Urothelium cell line (cell line): ENCODE measurements around the gene GSK3B.
"Not testable (repeated sequence)": the region's sequence is repeated elsewhere in the genome, so short reads cannot be mapped to it uniquely, and the experiment has no call there.

ENCODE experiments used
- DNase-seq: peaks from one replicate; pipeline ENCODE4 v3.0.0; 2011; ENCODE audit warnings: low spot score, mixed read lengths
- FAIRE-seq: peaks from 2 replicates; lab custom pipeline; 2011; peaks lifted over from hg19 to GRCh38; lab: Jason Lieb, UNC

The GSK3B gene

DNA sequence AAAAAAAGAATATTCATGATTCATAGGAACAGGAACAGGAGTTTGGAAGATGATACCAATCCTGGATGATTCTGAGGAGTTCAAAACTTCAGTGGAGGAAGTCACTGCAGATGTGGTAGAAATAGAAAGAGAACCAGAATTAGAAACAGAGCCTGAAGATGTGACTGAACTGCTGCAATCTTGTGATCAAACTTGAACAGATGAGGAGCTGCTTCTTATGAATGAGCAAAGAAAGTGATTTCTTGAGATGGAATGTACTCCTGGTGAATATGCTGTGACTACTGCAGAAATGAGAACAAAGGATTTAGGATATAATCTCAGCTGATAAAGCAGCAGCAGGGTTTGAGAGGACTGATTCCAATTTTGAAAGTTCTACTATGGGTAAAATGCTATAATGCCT is 72.7 kb downstream of the GSK3B start:
- FAIRE-seq (no peak), DNase-seq (no peak)

DNA sequence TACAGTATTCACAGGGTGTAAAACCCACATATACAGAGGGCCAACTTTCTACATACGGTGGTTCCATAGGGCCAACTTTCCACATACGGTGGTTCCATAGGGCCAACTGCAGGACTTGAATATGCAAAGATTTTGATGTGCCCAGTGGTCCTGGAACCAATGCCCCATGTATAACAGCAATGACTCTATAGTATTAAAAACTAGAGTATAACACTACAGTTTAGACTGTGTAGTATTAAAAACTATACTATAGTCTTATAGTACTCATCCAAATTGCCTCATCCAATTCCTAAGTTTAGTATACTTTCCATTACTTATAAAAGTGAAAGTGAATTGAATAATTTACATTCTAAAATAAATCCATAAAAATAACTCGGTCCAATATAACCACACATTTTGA is 75.9 kb downstream of the GSK3B start:
- no peak for FAIRE-seq
- no peak for DNase-seq

DNA sequence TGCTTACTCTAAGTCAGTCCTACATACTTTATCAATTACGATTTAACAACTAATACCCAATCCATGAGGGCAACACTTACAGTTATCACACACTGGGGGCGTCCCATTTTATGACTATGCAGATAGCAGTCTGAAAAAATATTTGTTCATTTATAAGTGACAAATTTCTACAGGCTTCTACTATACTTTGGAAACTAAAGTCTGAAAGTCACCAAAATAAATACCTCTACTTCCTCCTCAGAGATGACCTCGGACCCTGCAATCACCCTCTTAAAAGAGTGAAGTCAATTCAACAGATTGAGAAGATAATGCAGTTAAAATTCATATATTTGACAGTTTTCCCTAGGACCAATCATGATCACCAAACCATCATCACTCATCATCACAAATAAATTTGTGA is 76.6 kb downstream of the GSK3B start:
- FAIRE-seq = no peak
- DNase-seq = no peak

DNA sequence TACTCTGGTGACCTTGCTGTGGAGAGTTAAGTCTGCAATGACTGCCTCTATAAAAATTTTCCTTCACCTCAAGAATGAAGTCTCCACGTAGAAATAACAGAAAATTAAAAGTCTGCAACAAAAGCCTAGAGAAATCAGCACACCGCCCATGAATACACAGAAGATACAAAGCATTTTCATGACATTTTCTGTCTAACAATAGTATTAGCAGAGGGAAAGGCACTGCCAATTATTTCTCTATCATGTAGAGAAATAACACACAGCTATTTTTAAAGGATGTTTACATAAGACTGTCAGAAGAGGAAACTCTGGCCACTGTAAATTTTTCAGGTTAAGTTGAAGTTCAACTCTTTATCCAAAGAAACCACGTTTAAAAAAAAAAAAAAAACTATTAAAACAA is 80.8 kb downstream of the GSK3B start:
- no peak for FAIRE-seq
- no peak for DNase-seq

DNA sequence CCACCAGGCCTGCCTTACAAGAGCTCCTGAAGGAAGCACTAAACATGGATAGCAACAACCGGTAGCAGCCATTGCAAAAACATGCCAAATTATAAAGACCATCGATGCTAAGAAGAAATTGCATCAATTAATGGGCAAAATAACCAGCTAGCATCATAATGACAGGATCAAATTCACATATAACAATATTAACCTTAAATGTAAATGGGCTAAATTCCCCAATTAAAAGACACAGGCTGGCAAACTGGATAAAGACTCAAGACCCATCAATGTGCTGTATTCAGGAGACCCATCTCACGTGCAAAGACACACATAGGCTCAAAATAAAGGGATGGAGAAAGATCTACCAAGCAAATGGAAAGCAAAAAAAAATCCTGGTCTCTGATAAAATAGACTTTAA is 88.5 kb downstream of the GSK3B start:
- DNase-seq, FAIRE-seq: not testable (repeated sequence)

DNA sequence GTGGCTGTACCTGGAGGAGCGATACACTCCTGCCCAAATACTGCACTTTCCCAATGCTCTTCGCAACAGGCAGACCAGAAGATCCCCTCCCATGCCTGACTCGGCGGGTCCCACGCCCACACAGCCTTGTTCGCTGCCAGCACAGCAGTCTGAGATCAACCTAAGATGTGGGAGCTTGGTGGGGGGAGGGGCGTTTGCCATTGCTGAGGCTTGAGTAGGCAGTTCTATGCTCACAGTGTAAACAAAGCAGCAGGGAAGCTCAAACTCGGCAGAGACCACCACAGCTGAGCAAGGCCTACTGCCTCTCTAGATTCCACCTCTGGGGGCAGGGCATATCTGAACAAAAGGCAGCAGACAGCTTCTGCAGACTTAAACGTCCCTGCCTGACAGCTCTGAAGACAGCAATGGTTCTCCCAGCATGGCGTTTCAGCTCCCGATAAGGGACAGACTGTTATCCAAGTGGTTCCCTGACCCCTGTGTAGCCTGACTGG is 90.2 kb downstream of the GSK3B start:
- FAIRE-seq, DNase-seq: not testable (repeated sequence)

DNA sequence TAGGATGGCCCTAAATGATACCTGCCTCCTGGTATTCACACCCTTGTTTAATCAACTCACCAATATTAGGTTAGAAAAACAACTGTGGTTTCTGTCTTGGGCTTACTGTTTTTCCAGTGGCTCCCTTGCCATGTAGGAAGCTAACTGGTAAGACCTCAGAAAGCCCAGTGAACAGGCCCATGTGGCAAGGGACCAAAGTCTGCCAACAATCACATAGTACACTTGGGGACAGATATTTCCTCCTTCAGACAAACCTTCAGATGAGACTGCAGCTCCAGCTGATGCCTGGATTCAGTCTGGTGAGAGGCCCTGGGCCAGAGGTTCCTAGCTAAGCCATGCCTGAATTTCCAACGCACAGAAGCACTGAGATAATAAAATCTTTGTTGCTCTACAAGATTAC is 96.1 kb downstream of the GSK3B start:
- FAIRE-seq (no peak), DNase-seq (no peak)

DNA sequence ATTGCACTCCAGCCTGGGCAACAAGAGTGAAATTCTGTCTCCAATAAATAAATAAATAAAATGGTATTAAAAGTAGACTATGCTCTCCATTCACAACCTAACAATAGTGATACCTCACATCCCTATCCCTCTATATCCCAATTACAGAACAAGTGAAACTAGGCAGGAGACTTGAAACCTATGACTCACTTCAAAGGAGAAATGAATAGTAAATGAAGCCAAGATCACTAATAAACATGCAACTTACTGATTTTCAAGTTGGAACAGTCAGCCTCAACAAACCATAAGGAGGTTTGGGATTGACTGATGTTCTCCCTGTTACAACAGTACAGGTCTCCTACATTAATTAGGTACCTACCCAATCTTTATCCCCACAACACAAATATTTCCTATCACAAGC is 103.4 kb downstream of the GSK3B start:
- DNase-seq (no peak), FAIRE-seq (no peak)

DNA sequence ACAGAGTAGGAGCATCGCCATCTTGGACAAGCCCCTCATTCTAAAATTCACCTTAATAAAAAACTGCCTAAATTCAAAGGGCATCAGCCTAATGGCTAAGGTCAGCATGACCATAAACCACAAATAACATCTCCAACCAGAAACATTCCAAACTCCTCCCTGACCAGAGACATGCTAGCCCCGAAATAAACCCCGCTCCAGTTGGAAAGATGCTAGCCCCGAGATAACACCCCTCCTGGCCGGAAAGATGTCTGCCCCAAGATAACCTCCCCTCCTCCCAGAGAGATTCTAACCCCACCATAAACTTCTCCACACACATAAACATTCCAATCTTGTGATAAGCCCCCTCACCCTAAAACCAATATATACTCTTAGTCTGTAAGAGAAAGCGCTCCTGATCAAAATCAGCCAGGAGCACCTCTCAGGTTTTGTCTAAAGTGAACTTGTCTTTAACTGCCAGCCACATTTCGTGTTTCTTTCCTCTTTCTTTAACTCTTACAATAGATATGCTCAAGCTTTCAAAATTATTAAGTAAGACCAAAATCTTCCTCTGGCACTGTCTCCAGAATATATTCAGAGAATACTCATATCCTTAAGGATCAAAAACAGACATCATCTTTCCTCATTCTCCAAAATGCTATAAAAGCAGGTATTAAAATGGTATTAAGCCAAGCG is 104.1 kb downstream of the GSK3B start:
- DNase-seq = no peak

DNA sequence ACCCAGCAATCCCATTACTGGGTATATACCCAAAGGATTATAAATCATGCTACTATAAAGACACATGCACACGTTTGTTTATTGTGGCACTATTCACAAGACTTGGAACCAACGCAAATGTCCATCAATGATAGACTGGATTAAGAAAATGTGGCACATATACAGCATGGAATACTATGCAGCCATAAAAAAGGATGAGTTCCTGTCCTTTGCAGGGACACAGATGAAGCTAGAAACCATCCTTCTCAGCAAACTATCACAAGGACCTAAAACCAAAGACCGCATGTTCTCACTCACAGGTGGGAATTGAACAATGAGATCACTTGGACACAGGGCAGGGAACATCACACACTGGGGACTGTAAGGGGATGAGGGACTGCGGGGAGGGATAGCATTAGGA is 107.4 kb downstream of the GSK3B start:
- not testable (repeated sequence) for FAIRE-seq, DNase-seq

More for the DNA sequence above, 104.1 kb downstream of the GSK3B start:
- no peak for FAIRE-seq

DNA sequence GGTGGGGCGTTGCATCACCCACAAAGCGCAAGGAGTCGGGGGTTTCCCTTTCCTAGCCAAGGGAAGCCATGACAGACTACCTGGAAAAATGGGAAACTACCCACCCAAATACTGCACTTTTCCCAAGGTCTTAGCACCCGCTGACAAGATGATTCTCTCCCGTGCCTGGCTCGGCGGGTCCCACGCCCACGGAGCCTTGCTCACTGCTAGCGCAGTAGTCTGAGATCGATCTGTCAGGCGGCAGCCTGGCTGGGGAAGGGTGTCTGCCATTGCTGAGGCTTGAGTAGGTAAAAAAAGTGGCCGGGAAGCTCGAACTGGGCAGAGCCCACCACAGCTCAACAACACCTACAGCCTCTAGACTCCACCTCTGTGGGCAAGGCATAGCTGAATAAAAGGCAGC is 112.9 kb downstream of the GSK3B start:
- DNase-seq (no peak), FAIRE-seq (no peak)

DNA sequence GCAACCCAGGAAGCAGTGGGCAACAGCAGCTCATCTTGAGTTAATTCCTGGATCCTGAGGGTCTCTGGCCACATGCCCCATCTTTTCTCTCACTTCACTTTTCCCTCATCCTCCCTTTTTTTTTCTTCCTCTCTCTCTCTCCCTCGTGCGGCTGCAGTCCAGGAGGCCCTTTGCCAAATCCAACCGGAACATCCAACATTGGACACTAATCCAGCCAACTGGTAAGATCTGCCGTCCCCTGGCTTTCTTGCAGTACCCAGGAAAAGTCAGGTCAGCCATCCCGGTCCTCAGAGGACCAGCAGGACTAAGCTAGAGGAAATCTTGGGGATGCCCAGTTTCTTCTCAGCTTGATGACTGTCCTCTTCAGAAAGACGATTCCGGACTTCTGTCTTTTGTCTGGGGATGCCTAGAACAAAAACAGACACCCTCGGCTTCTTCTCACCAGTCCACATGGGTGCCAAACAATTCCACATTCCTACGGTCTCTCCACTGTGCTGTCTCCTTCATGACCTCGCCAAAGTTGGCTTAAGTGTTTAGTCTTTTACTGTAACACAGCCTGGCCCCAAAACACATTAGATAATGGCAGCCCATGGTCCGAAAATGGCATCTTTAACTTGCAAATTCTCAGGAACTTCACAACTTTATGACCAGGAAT is 115.6 kb downstream of the GSK3B start:
- FAIRE-seq (no peak), DNase-seq (no peak)

DNA sequence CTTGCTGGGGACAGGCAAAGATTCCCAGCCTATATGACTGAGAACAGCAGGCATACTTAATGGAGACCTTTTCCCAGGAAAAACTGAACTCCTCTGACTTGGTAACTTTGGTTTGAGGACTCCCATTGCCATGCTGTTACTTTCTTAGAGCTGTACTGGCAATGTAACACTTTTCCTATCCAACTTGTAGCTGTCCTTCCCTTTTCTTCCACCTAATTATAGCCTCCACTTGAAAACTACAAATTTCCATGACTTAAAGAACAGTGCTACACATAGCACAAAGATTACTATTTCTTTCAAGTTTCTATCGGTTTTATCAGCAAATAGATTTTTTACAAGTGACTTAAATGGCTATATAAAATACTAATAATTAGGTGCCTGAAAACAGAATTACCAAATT is 116.9 kb downstream of the GSK3B start:
- FAIRE-seq = no peak
- DNase-seq = no peak

DNA sequence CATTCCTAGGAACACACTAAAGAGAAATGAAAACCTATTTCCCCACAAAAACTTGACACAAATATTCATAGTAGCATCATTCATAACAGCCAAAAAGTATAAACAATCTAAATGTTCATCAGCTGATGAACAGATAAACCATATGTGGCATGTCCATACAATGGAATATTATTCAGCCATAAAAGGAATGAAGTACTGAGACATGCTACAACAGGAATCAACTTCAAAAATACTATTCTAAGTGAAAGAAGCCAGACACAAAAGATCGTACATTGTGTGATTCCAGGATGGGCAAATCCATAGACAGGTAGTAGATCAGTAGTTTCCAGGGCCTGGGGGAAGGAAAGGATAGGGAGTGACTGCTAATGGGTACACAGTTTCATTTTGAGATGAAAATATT is 118.0 kb downstream of the GSK3B start:
- no peak for FAIRE-seq

DNA sequence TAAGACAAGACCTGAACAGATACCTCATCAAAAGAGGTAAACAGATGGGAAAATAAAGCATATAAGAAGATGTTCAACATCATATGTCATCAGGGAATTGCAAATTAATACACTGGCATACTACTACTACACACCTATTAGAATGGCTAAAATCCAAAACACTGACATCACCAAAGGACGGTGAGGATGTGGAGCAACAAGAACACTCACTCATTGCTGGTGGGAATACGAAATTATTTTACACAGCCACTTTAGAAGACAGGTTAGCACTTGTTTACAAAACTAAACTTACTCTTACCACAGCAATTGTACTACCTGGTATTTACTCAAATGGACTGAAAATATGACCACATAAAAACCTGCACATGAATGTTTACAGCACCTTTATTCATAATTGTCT is 119.6 kb downstream of the GSK3B start:
- DNase-seq (no peak), FAIRE-seq (no peak)

More for the DNA sequence above, 118.0 kb downstream of the GSK3B start:
- DNase-seq = no peak

DNA sequence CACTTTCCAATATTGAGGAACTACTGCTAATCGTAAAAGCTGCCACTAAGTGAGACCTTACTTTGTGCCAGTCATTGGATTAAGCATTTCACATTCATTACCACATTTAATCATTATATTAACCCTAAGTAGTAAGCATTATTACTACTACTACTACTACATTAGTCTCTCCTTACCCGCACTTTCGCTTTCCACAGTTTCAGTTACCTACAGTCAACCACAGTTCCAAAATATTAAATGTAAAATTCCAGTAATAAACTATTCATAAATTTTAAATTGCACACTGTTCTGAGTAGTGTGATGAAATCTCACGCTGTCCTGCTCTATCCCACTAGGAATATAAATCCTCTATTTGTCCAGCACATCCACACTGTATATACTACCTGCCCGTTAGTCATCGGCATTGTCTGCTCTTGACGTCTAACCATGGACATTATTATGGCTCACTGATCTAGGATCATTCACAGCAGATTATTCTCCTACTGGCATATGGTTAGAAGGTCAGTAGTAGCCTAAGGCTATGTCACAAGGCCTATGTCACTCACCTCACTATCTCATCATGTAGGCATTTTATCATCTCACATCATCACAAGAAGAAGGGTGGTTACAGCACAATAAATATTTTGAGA is 121.1 kb downstream of the GSK3B start:
- DNase-seq = no peak
- no peak for FAIRE-seq

DNA sequence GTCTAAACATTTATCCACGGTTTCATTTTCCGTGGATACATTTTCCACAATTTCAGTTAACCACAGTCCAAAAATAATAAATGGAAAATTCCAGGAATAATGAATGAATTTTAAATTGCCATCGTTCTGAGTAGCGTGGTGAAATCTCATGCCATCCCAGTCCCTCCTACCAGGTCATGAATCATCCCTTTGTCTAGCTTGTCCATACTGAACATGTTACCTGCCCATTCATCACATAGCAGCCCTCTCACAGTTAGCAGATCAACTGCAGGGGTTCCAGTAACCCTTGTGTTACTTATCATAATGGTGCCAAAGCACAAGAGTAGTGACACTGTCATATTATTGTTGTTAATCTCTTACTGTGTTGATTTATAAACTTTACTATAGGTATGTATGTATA is 124.5 kb downstream of the GSK3B start:
- FAIRE-seq = no peak

DNA sequence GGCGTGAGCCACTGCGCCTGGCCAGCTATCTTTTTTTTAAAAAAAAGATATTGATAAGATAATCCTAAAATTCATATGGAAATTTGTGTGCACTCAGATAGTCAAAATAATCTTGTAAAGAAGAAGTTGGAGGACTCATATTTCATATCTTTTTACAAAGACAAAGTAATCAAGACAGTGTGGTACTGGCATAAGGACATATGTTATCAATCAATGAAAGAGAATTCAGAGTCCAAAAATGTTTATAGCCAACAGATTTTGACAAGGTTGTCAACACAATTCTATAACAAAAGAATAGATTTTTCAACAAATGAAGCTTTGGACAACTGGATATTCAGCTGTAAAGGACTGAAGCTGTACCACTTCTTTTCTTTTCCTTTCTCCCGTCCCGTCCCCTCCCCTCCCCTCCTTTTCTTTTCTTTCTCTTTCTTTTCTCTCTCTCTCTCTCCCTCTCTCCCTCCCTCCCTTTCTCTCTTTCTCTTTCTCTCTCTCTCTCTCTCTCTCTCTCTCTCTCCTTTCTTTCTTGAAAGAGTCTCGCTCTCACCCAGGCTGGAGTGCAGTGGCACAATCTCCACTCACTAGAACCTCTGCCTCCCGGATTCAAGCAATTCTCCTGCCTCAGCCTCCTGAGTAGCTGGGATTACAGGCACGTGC is 126.8 kb downstream of the GSK3B start:
- DNase-seq (no peak), FAIRE-seq (no peak)

More for the DNA sequence above, 124.5 kb downstream of the GSK3B start:
- no peak for DNase-seq

DNA sequence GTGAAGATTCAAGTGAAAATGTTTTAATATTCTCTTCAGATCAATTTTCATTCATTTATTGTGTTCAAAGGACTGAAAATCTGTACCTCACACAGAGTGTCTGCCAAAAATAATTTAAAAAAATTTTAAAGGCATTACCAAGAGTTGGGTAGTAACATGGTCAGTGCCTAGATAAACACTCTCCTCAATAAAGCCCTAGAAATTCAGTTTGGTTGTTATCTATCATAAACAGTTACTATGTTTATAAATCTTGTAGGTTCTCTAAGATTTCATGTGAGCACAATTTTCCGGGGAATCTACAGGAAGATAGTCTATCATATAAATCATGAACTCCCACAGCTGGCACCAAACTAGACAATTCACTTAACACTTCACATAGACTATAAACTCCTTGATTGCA is 128.6 kb downstream of the GSK3B start:
- no peak for FAIRE-seq
- DNase-seq = no peak

DNA sequence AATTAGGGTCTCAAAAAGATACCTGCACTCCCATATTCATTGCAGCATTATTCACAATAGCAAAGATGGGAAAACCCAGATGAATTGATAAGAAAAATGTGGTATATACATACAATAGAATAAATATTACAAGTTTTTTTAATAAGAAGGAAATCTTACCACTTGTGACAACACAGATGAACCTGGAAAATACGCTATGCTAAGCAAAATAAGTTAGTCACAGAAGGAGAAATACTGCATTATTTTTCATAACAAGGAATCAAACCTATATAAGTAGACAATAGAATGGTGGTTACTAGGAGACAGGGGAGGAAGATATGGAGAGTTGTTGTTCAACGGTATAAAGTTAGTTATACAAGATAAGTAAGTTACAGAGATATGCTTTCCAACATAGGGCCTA is 130.0 kb downstream of the GSK3B start:
- DNase-seq (no peak), FAIRE-seq (no peak)

DNA sequence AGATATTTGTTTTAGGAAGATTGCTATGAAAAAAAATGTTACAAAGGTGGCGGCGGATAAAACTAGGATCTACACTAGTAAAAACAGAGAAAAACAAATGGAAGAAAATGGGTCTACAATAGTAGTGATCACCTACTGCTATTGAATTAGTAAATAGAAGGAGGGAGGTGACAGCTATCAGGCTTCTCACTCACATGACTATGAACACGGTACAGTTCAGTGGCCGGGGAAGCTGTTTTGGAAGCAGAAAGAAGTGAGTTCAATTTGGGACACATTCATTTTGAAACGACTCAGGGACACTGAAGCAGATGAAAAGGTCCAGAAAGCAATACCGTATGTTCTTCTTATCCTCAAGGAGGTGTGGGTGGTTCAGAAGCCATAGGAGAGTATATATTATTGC is 138.3 kb downstream of the GSK3B start:
- DNase-seq = no peak

More for the DNA sequence above, 138.3 kb downstream of the GSK3B start:
- no peak for FAIRE-seq
